Hematopoietic multipotent progenitor cell treated with erythropoietin and hydrocortisone succinate and interleukin-3 and kit ligand, for 6 days (in vitro differentiated cells): ENCODE results near the gene CILP2.
A peak's percentile ranks its signal among the peaks of the same experiment; 100 is the strongest.

Experiments used
- DNase-seq: peaks from one replicate; pipeline ENCODE4 v3.0.0-alpha.2; 2015

The CILP2 gene

GRCh38 chr19:19538061-19538784, at the start of gene CILP2:
TSS of gene CILP2 (plus strand) at chr19:19538265. CDS start at chr19:19538350, 85 bp downstream.
- peak; percentile 48 for DNase-seq

GRCh38 chr19:19488875-19489690, 49.0 kb upstream of the CILP2 start:
- DNase-seq = peak; percentile 97

GRCh38 chr19:19489804-19490204, 48.3 kb upstream of the CILP2 start:
- no peak for DNase-seq

GRCh38 chr19:19490214-19490968, 47.7 kb upstream of the CILP2 start:
- peak; percentile 93 for DNase-seq

- DNase-seq = no peak
These were observed 46.6 kb upstream of the CILP2 start for GRCh38 chr19:19491321-19492025.

GRCh38 chr19:19492026-19492610, 45.9 kb upstream of the CILP2 start:
- no peak for DNase-seq

- no peak for DNase-seq
These were observed 44.1 kb upstream of the CILP2 start for GRCh38 chr19:19493841-19494546.

GRCh38 chr19:19495614-19496603, 42.2 kb upstream of the CILP2 start:
- DNase-seq = no peak

- no peak for DNase-seq
These were observed 39.6 kb upstream of the CILP2 start for GRCh38 chr19:19498255-19498991.

GRCh38 chr19:19499272-19499995, 38.6 kb upstream of the CILP2 start:
- no peak for DNase-seq

GRCh38 chr19:19500975-19501644, 37.0 kb upstream of the CILP2 start:
- DNase-seq = no peak

GRCh38 chr19:19501798-19502197, 36.3 kb upstream of the CILP2 start:
- no peak for DNase-seq

GRCh38 chr19:19502281-19502680, 35.8 kb upstream of the CILP2 start:
- DNase-seq = no peak

GRCh38 chr19:19502808-19503602, 35.1 kb upstream of the CILP2 start:
- DNase-seq = no peak

- DNase-seq = no peak
These were observed 33.1 kb upstream of the CILP2 start for GRCh38 chr19:19504754-19505668.

GRCh38 chr19:19505669-19506326, 32.3 kb upstream of the CILP2 start:
- no peak for DNase-seq
